ENCODE measurements around the gene CDH23.
A peak's percentile ranks its signal among the peaks of the same experiment; 100 is the strongest.

The CDH23 gene

DNA sequence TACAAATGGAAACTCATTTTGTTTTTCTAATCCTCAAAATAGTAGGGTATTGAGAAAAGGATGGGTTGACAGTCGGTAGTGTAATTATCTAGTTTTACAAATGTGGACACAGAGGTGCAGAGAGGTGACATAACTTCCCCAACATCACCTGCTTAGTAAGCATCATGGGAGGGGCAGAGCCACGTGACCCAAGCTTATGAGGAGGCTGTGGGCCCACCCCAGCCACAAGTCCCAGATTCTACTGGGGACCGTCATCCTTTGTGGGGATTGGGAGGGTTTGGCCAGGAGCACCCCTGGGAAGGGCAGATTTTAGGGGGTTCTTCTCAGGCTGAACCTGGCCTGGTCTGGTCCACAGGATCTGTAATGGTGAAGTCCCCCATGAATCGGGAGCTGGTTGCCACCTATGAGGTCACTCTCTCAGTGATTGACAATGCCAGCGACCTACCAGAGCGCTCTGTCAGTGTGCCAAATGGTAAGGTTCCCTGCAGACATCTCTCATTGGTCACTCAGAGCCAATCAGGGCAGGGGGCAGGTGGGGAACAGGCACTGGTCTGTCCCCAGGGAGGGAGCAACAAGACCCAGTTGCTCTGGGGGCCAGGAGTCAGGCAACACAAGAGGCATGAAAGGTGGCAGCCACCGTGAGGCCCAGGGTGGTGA lies 400.2 kb downstream of the CDH23 start:
- DNase-seq, result no peak

DNA sequence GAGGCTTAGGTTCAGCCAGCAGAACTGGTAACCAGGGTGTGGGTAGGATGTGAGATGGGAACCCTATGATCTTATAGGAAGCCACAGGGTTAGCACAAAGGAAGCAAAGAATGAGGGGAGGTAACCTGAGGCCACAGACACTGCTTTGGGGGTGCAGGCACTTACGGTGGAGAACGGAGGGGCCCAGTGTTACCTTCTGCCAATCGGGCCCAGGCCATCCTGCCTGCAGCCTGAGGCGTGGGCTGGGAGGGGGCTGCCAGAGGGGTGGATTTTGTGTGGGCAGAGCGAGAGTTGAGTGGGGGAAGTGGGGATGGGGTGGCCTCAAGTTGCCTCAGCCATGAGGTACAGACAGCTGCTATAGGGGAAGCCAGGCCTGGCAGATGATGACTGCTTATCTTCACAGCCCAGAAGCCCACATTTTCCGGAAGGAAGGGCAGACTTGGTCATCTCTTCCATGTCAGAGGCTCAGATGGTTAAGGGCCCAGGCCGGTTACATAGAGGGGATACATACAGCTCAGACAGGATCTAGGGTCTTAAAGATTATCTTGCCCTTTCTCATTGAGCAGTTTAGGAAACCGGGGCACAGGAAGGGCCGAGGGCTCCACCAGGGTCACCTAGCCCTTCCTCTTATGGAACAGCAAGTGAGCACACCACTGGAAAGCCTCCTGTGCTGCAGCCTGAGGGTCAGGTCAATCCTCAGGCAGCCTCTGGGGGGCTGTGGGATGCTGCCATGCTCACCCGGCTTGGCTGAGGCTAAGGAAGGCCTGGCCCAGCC lies 401.0 kb downstream of the CDH23 start:
- DNase-seq, result no peak

- no peak for DNase-seq
These were observed 401.5 kb downstream of the CDH23 start for GRCh38 chr10:71798308-71798624.

GRCh38 chr10:71799112-71799511 lies 402.4 kb downstream of the CDH23 start:
- no peak for DNase-seq

- DNase-seq, result no peak
These were observed 403.1 kb downstream of the CDH23 start for GRCh38 chr10:71799608-71800453.

GRCh38 chr10:71801361-71801760 lies 404.6 kb downstream of the CDH23 start:
- DNase-seq, result no peak

GRCh38 chr10:71802235-71802634 lies 405.5 kb downstream of the CDH23 start:
- no peak for DNase-seq

GRCh38 chr10:71802715-71803488 lies 406.2 kb downstream of the CDH23 start:
- DNase-seq, result no peak

DNA sequence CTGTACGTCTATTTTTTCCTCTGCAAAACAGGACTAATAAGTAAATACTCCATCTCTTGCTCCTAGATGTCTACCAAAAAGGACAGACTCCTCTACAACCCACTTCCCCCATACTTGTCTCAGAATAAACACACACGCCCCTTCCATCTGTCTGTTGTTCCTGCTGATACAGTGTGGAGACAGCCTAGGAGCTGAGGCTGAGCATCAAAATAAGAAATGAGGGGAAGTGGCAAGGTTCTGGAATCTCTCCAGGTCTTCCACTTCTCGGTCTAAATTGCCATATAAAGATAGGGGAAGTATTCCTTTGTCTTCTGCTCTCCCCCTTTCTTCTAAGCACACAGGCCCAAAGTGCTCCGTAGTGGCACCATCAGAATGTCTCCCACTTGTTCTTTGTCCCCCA lies 407.4 kb downstream of the CDH23 start:
- no peak for DNase-seq

- no peak for DNase-seq
These were observed 409.3 kb downstream of the CDH23 start for GRCh38 chr10:71805776-71806703.

- no peak for DNase-seq
These were observed 410.2 kb downstream of the CDH23 start for GRCh38 chr10:71806704-71807556.

GRCh38 chr10:71807557-71808510 lies 411.1 kb downstream of the CDH23 start:
- no peak for DNase-seq

- no peak for DNase-seq
These were observed 412.9 kb downstream of the CDH23 start for GRCh38 chr10:71809628-71810027.

DNA sequence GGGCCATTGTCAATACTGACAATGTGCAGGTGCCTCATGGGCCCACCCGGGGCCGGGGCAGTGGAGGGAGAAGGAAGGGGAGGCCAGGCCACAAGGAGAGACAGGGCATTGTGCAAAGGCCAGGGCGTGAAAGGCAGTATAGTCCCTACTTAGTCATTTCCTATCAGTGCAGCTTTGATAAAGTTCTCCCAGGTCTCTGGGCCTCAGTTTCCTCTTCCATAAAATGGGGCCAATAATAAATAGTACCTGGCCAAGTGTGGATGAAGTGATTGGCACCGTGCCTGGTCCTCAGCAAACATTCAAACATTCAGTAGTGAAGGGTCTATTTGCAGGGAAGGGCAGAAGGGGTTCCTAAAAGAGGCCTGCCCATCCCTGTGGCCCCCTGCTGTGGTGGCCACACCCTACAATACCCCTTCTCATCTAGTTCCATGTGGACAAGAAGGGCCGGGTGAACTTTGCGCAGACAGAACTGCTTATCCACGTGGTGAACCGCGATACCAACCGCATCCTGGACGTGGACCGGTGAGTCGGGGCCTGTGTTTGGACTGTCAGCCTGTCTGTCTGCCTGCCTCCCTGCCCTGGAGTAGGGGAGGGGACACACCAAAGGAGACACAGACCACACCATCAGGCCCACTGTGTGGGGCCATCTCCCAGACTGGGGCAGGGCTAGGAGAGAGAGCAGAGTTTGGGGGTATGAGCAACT lies 413.5 kb downstream of the CDH23 start:
- DNase-seq, result no peak

DNA sequence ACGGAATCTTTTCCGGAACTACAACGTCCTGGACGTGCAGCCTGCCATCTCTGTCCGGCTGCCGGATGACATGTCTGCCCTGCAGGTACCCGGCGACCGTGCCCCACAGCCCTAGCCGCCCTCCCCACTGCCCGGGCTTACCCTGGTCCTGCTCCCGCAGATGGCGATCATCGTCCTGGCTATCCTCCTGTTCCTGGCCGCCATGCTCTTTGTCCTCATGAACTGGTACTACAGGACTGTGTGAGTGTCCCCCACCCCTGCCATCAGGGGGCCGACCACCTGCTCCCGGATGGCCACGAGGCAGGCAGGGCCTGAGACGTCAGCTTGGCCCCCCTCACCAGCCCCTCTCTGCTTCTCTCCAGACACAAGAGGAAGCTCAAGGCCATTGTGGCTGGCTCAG lies 414.6 kb downstream of the CDH23 start:
- DNase-seq, result no peak

GRCh38 chr10:71812016-71812912 lies 415.5 kb downstream of the CDH23 start:
- peak; percentile 52 to 78 (median 71) for DNase-seq

DNA sequence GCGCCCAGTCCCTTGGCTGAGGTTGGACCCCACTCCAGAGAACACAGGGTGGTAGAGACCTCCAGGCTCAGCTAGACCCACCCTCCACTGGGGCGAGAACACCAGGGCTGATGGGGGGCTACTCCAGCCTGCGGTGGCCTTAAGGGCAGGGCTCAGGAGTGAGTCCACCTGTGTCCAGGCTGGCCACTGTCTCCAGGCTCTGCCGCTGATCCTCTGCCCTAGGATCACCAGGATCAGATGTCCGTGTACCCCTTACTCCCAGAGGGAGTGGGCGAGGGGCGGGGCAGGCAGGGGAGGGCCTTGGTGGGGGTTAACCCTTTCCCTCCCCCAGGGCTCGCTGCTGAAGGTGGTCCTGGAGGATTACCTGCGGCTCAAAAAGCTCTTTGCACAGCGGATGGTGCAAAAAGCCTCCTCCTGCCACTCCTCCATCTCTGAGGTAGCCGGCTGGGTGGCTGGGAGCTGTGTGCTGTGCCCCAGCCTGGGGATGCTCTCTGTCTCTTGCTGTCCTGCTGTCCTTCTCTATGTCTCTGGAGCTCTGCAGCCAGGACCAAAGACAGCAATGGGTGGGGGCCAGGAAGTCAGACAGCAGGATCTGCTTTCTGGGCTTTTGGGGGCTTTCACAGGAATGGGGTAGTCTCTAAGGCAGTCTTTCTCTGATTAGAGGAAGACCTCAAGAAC lies 416.3 kb downstream of the CDH23 start:
- DNase-seq, result no peak

All from activated naive CD4-positive, alpha-beta T cell (primary cell).